ENCODE measurements around the gene INKA1.

Gene INKA1

GRCh38 chr3:49786357-49787181, 16.5 kb upstream of the INKA1 start, which contains the start of gene IP6K1:
Gene IP6K1 (minus strand): TSS chr3:49786542. CDS start chr3:49748040, 38,502 bp downstream.
- in situ Hi-C loops (cut with MboI; ENCODE audit: low sequenced_read_pairs) = no loop called here

GRCh38 chr3:49787182-49787464, 15.9 kb upstream of the INKA1 start:
- in situ Hi-C loops (cut with MboI; ENCODE audit: low sequenced_read_pairs) = no loop called here

GRCh38 chr3:49787536-49787935, 15.5 kb upstream of the INKA1 start:
- in situ Hi-C loops (cut with MboI; ENCODE audit: low sequenced_read_pairs) = no loop called here

GRCh38 chr3:49788056-49788455, 15.0 kb upstream of the INKA1 start:
- in situ Hi-C loops (cut with MboI; ENCODE audit: low sequenced_read_pairs) = no loop called here

DNA sequence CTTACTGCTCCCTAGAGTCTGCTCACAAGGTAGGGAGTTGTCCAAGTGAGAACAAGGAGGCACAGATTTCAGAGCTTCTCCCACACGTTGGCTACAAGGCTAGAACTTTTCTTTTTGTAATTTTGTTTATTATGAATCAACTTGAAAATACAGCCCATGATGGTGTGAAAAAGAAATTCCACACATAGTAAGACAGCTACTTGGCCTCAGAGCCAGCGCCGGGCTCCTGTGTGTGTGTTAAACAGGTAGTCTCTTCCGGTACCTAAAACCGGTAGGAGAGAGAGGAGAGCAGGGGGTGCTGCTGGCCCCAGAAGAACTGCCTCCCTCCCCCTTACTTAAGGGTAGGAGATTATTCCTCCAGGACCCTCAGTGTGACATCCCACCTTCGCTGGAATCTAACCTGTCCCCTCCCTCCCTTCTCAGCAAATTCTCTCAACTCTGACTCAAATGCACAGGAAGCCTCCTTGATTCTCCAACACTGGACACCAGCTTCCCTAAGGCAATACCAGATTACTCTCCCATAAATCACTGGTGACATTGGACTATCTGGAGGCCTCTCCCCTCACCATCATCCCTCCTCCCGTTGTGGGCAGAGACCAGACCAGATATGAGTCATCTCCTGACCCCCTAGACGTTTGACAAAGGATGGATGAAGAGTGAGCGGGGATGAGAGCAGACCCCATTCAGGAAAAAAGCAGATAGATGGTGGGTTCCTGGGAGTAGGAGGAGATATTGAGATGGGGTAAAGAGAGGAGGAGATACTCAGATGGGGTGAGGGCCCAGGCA, 12.2 kb upstream of the INKA1 start:
- in situ Hi-C loops (cut with MboI; ENCODE audit: low sequenced_read_pairs) = no loop called here

- in situ Hi-C loops (cut with MboI; ENCODE audit: low sequenced_read_pairs) = no loop called here
Measured at GRCh38 chr3:49791571-49791970, 11.5 kb upstream of the INKA1 start.

DNA sequence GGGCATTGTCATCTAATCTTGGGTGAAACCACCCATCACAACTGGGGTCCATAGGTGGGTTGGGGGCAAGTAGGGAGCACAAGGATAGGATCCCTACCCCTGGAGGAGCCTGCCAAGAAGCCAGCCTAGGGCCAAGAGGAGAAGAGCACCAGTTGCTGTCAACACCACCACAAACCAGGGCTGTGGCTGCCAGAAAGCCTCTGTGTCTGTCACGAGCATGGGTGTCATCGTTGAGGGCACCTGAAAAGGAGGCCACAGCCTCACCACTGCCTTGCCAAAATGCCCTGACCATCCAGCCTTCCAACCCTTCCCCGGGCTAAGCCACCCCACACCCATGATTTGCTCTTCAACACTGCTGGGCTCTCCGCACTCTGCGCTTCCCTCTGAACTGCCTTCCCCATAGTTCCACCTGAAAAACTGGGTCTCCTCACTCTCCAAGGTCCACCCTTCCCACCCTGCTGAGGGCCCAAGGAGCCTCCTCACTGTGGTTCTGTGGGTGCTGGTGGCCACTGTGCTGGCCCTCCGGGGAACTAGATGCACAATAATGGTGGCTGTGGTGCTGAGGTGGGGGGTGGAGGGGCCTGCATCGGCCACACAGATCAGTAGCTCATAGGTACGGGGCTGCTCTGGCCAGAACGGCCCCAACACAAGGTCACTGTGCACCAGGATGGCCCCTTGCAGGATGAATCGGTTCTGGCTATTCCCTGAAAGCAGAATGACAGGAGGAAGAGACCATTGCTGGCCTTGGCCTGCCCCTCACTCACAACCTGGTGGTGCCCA, 10.5 kb upstream of the INKA1 start:
- in situ Hi-C loops (cut with MboI; ENCODE audit: low sequenced_read_pairs) = no loop called here

DNA sequence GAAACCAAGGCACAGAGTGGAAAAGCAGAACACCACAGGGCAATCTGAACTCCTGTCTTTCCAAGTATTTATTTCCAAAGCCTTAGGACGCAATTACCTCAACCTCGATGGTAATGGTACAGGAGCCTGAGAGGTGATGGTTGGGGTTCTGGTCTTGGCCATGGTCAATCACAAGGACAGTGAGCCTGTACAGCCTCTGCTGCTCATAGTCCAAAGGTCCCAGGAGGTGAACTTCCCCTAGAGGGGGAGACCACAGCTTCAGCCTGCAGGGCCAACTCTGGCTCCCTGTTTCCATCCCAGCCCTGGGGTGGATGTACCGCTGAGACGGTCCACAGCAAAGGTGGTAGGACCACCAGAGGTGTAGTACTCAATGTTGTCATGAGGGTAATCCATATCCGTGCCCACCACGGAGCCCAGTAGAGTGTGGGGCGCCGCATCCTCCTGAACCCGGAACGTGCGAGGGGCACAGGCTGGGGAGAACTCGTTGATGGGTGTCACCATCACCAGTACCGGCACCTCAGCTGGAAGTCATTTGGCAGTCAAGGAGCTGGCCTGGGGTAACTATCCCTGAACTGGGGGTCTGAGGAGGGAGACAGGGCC, 9.5 kb upstream of the INKA1 start:
- in situ Hi-C loops (cut with MboI; ENCODE audit: low sequenced_read_pairs) = no loop called here

- in situ Hi-C loops (cut with MboI; ENCODE audit: low sequenced_read_pairs) = no loop called here
Measured at GRCh38 chr3:49794431-49794830, 8.6 kb upstream of the INKA1 start.

DNA sequence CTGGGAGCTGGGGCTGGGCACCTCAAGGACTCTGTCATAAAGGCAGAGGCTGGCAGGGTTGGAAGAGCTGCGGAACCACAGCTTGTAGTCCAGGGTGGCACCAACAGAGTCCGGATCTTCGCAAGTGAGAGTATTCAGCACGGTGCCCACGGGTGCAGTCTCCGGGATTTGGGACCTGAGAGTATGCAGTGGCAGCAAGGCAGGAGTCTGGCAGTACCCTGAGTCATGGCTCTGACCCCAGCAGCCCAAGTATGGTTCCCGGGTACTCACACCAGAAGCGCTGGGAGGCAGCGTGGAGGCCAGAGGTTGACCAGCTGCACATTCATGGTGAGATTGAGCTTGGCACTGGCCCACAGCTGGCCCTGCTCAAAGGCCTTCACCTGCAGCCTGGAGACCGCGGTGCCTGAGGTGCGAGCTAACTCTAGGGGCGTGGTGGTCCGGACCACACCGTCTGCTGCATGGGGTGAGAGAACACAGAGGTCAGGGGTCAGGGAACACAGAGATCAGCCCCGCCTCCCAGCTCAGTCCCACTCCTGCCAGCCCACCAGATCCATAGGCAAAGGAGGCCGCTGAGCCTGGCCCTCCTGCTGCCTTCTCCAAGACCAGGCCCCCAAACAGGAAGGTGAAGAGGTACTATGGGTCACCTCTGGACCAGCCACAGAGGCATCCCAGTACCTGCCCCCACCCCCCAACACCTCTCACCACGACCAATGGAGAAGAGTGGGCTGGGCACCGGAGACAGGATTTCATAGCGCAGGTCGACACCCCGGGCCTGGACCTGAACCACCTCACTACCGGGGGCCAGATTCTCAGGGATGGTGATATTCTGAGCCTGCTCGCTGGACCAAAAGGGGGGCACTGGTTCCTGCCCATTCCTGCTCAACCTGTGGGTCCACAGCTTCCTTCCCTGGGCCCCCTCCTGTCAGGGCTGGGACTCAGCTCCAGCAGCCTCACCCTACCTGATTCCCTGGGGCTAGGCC, 7.8 kb upstream of the INKA1 start:
- in situ Hi-C loops (cut with MboI; ENCODE audit: low sequenced_read_pairs) = no loop called here

- in situ Hi-C loops (cut with MboI; ENCODE audit: low sequenced_read_pairs) = no loop called here
Measured at GRCh38 chr3:49799105-49799504, 4.0 kb upstream of the INKA1 start.

DNA sequence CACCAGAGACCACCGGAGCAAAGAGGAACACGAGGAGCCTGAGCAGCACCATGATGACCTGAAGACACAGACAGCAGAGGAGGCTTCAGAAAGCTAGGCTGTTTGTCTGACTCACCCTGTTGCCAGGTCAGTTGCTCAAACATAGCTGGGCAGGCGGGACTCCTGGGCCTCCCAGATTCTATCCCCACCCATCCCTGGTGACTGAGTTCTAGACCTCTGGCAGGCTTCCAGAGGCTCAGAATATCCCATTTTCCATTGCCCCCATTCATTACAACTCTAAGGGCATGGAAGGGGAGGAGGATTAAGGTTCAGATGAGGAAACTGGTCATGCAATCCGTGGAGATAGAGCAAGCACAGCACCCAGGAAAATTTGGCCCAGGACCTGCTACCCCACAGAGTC, 3.3 kb upstream of the INKA1 start, which contains the start of gene CDHR4:
Gene CDHR4 (minus strand): TSS at position 113 of the 400 bp plus-strand sequence. CDS start 61 bp downstream, at position 52.
- in situ Hi-C loops (cut with MboI; ENCODE audit: low sequenced_read_pairs) = no loop called here

DNA sequence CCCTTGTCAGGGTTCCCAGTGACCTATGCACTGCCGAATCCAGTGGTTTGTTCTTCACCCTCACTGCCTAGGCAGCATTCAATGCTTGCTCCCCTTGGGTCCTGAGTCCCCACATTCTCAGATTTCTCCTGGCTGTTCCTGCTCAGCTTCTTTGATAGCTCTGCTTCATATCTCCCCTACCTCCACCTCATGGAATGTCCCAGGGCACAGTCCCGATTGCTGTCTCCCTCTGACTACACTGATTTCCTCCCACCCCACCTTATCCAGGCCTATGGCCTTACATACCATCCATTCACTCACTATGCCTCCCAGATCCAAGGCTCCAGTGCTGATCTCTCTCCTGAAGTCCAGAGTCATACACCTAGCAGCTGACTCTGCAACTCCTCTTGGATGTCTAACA, 1.9 kb upstream of the INKA1 start:
- in situ Hi-C loops (cut with MboI; ENCODE audit: low sequenced_read_pairs) = no loop called here

DNA sequence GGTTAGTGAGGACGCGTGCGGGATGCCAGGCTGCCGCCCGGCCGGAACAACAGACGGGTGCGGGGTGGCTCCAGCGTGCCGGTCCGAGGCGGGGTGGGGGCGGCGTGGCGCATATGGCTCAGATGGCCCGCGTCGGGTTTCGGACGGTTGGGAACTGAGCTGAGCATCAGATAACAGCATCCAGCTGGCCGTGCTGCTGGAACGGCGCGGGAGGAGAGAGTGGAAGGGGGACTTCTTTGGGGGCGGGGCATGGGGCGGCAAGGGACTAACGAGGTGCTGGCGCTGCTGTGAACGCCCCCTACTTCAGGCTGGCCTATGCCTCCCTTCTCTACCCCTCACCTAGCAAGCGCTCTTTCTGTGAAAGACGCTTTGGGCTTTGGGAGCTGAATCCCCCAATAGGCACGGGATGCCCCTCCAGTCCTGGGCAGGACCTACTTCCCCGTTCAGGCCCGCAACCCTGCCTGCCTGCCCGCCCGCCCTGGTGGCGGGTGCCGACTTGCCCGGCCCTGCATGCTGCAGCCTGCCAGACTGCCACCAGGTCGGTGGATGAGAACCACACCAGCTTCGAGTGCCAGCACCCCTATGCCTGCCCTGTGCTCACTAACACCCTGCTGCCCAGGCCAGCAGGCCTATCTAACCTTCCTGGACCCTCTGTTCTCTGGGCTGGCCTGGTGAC, 542 bp downstream of the INKA1 start:
- in situ Hi-C loops (cut with MboI; ENCODE audit: low sequenced_read_pairs) = no loop called here

- in situ Hi-C loops (cut with MboI; ENCODE audit: low sequenced_read_pairs) = no loop called here
Measured at GRCh38 chr3:49804141-49805041, 1.3 kb downstream of the INKA1 start.

GRCh38 chr3:49805367-49805782, 2.3 kb downstream of the INKA1 start:
- in situ Hi-C loops (cut with MboI; ENCODE audit: low sequenced_read_pairs) = no loop called here

GRCh38 chr3:49805897-49806701, 3.0 kb downstream of the INKA1 start:
- in situ Hi-C loops (cut with MboI; ENCODE audit: low sequenced_read_pairs) = no loop called here
